HepG2 (cell line): ENCODE results near the gene PRR30. TPM values are rescaled to one million over a fixed set of nuclear protein-coding genes. Genes with fewer than 3 reads are reported as not detected.

ENCODE experiments used
- ARID4A ChIP-seq: sonication (generic); formaldehyde crosslinking; IDR thresholded peaks from 2 replicates; pipeline ENCODE4 v1.5.0; 2020; ENCODE audit warnings: mild to moderate bottlenecking, missing genetic modification reagents, borderline replicate concordance
- FOXJ3 ChIP-seq: sonication (generic); formaldehyde crosslinking; IDR thresholded peaks from 2 replicates; pipeline ENCODE4 v1.4.0; 2020; ENCODE audit warnings: missing genetic modification reagents, mild to moderate bottlenecking, borderline replicate concordance
- PRDM15 ChIP-seq: sonication (generic); formaldehyde crosslinking; IDR thresholded peaks from 2 replicates; pipeline ENCODE4 v1.4.0; 2020; ENCODE audit warnings: missing genetic modification reagents
- SPEN ChIP-seq: sonication (generic); formaldehyde crosslinking; IDR thresholded peaks from 2 replicates; pipeline ENCODE4 v1.5.1; 2020; ENCODE audit warnings: low read depth, mild to moderate bottlenecking, missing genetic modification reagents
- TOE1 ChIP-seq: sonication (generic); formaldehyde crosslinking; IDR thresholded peaks from 2 replicates; pipeline ENCODE4 v1.4.0; 2020; ENCODE audit warnings: mild to moderate bottlenecking, missing genetic modification reagents
- ZNF12 ChIP-seq: sonication (generic); formaldehyde crosslinking; IDR thresholded peaks from 2 replicates; pipeline ENCODE4 v1.5.0; 2020; ENCODE audit warnings: missing genetic modification reagents
- ZNF615 ChIP-seq: sonication (generic); formaldehyde crosslinking; IDR thresholded peaks from 2 replicates; pipeline ENCODE4 v1.5.0; 2020; ENCODE audit warnings: mild to moderate bottlenecking, missing genetic modification reagents, borderline replicate concordance
- ZNF781 ChIP-seq: sonication (generic); formaldehyde crosslinking; IDR thresholded peaks from 2 replicates; pipeline ENCODE4 v1.5.1; 2020; ENCODE audit warnings: borderline replicate concordance, mild to moderate bottlenecking, missing genetic modification reagents; ENCODE audit errors: not compliant biosample characterization
- ZSCAN25 ChIP-seq: sonication (generic); formaldehyde crosslinking; IDR thresholded peaks from 2 replicates; pipeline ENCODE4 v1.8.0; 2022; ENCODE audit warnings: mild to moderate bottlenecking, missing genetic modification reagents
- polyA plus RNA-seq, 8 experiments: library from polyadenylated mRNA; depleted of rRNA in 3 of 8; stranded (reverse) in 7 of 8; unstranded in 1 of 8; fragments of >200 nt; fragmentation: Illumina TruSeq in 4 of 8; extraction: Trizol in 4 of 8; gene quantifications; 2 replicates each; pipeline versions ENCODE4 v1.2.1 to v1.2.3, GENCODE V29; 2011 to 2016; ENCODE audit warnings: low read depth in 4 of 8, missing spikeins in 1 of 8, mixed read lengths in 1 of 8; ENCODE audit not compliant: insufficient read depth in 1 of 8
- total RNA-seq, 5 experiments: library from RNA; depleted of rRNA; stranded (reverse); fragments of >200 nt; fragmentation: Illumina TruSeq; extraction: Trizol; gene quantifications; 2 replicates each; pipeline ENCODE4 v1.2.3, GENCODE V29; 2016; ENCODE audit warnings: low read depth in 1 of 5
- TF ChIP-seq, protein P1 (sequence below): IDR thresholded peaks from 2 replicates; pipeline ENCODE4 v1.6.1; 2016
- TF ChIP-seq, protein P2 (sequence below): sonication (generic); formaldehyde crosslinking; IDR thresholded peaks from 2 replicates; pipeline ENCODE4 v1.5.0; 2020; ENCODE audit warnings: missing genetic modification reagents
- TF ChIP-seq, protein P3 (sequence below): sonication (generic); formaldehyde crosslinking; IDR thresholded peaks from 2 replicates; pipeline ENCODE4 v1.9.0; 2022; ENCODE audit warnings: missing genetic modification reagents, mild to moderate bottlenecking, borderline replicate concordance

Gene PRR30
- total and polyA plus RNA-seq, 2 of the 13 experiments (the other 11 are each of a cell fraction or from before 2014, with no cell fraction given), result not detected

GRCh38 chr2:27093430-27094352 lies 45.5 kb downstream of the PRR30 start (continued):
- TF ChIP-seq TOE1 (CRISPR knock-in tag) (peak; percentile 75; the same call in 1 of the 2 replicates), ZNF12 (peak; percentile 51; the same call in 1 of the 2 replicates), FOXJ3 (peak; percentile 43; the same call in 1 of the 2 replicates), ARID4A (CRISPR knock-in tag) (peak; percentile 61), SPEN (CRISPR knock-in tag) (peak; percentile 80), ZNF615 (CRISPR knock-in tag) (no peak), ZSCAN25 (CRISPR knock-in tag) (peak; percentile 88), PRDM15 (CRISPR knock-in tag) (no peak), ZNF781 (CRISPR knock-in tag) (peak; percentile 31)
- TF ChIP-seq, protein P1, sequence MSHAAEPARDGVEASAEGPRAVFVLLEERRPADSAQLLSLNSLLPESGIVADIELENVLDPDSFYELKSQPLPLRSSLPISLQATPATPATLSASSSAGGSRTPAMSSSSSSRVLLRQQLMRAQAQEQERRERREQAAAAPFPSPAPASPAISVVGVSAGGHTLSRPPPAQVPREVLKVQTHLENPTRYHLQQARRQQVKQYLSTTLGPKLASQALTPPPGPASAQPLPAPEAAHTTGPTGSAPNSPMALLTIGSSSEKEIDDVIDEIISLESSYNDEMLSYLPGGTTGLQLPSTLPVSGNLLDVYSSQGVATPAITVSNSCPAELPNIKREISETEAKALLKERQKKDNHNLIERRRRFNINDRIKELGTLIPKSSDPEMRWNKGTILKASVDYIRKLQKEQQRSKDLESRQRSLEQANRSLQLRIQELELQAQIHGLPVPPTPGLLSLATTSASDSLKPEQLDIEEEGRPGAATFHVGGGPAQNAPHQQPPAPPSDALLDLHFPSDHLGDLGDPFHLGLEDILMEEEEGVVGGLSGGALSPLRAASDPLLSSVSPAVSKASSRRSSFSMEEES (CRISPR knock-in tag), result peak; percentile 57; the same call in 1 of the 2 replicates
- TF ChIP-seq, protein P2, sequence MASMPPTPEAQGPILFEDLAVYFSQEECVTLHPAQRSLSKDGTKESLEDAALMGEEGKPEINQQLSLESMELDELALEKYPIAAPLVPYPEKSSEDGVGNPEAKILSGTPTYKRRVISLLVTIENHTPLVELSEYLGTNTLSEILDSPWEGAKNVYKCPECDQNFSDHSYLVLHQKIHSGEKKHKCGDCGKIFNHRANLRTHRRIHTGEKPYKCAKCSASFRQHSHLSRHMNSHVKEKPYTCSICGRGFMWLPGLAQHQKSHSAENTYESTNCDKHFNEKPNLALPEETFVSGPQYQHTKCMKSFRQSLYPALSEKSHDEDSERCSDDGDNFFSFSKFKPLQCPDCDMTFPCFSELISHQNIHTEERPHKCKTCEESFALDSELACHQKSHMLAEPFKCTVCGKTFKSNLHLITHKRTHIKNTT (CRISPR knock-in tag), result no peak
- TF ChIP-seq, protein P3, sequence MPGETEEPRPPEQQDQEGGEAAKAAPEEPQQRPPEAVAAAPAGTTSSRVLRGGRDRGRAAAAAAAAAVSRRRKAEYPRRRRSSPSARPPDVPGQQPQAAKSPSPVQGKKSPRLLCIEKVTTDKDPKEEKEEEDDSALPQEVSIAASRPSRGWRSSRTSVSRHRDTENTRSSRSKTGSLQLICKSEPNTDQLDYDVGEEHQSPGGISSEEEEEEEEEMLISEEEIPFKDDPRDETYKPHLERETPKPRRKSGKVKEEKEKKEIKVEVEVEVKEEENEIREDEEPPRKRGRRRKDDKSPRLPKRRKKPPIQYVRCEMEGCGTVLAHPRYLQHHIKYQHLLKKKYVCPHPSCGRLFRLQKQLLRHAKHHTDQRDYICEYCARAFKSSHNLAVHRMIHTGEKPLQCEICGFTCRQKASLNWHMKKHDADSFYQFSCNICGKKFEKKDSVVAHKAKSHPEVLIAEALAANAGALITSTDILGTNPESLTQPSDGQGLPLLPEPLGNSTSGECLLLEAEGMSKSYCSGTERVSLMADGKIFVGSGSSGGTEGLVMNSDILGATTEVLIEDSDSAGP (CRISPR knock-in tag), result peak; percentile 60
